Measurements from ENCODE around the gene NEGR1. TPM values are rescaled to one million over a fixed set of nuclear protein-coding genes. Genes with fewer than 3 reads are reported as not detected.

Gene NEGR1
- total and polyA plus RNA-seq, 12 donors = 2.3 to 18.3 (median 5.2) TPM

- no peak overlapping the region for H3K4me3 ChIP-seq
- intact Hi-C loops (cut with DNase I) = no loop called here
- H3K4me1 ChIP-seq = no peaks in the 10 kb centered on the region
- no peak for TF ChIP-seq CTCF (IDR thresholded peaks at IDR 0.05)
- H3K27ac ChIP-seq = no peak overlapping the region
- H3K27me3 ChIP-seq = no peaks in the 10 kb centered on the region
- ATAC-seq (no peak), DNase-seq (no peak)
- no peaks in the 10 kb centered on the region for H3K36me3 ChIP-seq
- 58 to 70% methylated on average over 1 of the region's 1 CpG for WGBS, 2 donors
- no peaks in the 10 kb centered on the region for H3K9me3 ChIP-seq
Measured at GRCh38 chr1:72207059-72207458, 75.3 kb downstream of the NEGR1 start.

- Histone ChIP-seq H3K4me3 (no peak overlapping the region), H3K27me3 (no peaks in the 10 kb centered on the region), H3K4me1 (no peaks in the 10 kb centered on the region), H3K36me3 (no peaks in the 10 kb centered on the region), H3K9me3 (peaks cover 0 to 16% (median 6%) of the 10 kb centered on the region in 11 donors), H3K27ac (no peak overlapping the region)
- ATAC-seq (no peak), DNase-seq (no peak)
- intact Hi-C loops (cut with DNase I) = no loop called here
- no peak for TF ChIP-seq CTCF (IDR thresholded peaks at IDR 0.05)
- 53 to 63% methylated on average over 2 of the region's 2 CpGs for WGBS, 2 donors
Measured at GRCh38 chr1:72202761-72203160, 79.6 kb downstream of the NEGR1 start.

- no peak for ATAC-seq
- 70 to 84% methylated on average over 3 of the region's 3 CpGs for WGBS, 2 donors
- no peaks in the 10 kb centered on the region for H3K36me3 ChIP-seq
- no peaks in the 10 kb centered on the region for H3K27me3 ChIP-seq
- no peak for DNase-seq
- TF ChIP-seq CTCF (IDR thresholded peaks at IDR 0.05) = no peak
- no peak overlapping the region for H3K27ac ChIP-seq
- intact Hi-C loops (cut with DNase I) = no loop called here
- H3K4me1 ChIP-seq = no peaks in the 10 kb centered on the region
- H3K9me3 ChIP-seq = peaks cover 0 to 16% (median 6%) of the 10 kb centered on the region in 11 donors
- H3K4me3 ChIP-seq = no peak overlapping the region
Measured at GRCh38 chr1:72197786-72198185, 84.6 kb downstream of the NEGR1 start.

- intact Hi-C loops (cut with DNase I) = loop anchor here in 1 of 10 donors (1.0 kb wide), 1 partner anchor 13 kb away; no protein-coding TSS in a partner anchor
- H3K4me1 ChIP-seq = no peaks in the 10 kb centered on the region
- no peaks in the 10 kb centered on the region for H3K27me3 ChIP-seq
- no peak overlapping the region for H3K4me3 ChIP-seq
- no peak overlapping the region for H3K27ac ChIP-seq
- WGBS, 2 donors = 87 to 90% methylated on average over 1 of the region's 1 CpG
- peak in 8 of 9 donors; percentile 8 to 56 (median 42) for TF ChIP-seq CTCF (IDR thresholded peaks at IDR 0.05)
- no peak for ATAC-seq
- no peaks in the 10 kb centered on the region for H3K36me3 ChIP-seq
- no peak for DNase-seq
- no peaks in the 10 kb centered on the region for H3K9me3 ChIP-seq
Measured at GRCh38 chr1:72186733-72187307, 95.5 kb downstream of the NEGR1 start.

Data from heart right ventricle (tissue), 16 donors.